OCI-LY3 (cell line): Measurements from ENCODE around the gene FUZ.

ENCODE experiments used
- H2AFZ ChIP-seq: fragments of 200-600, 300-600 bp; shearing (Covaris generic); 2 replicates; pipeline ENCODE4 v1.6.0; 2014; ENCODE audit warnings: antibody characterized with exemption, low read depth, low read length
- H3K27ac ChIP-seq: fragments of 200-600, 300-600 bp; sonication (generic); 2 replicates; pipeline ENCODE4 v1.5.1; 2014; ENCODE audit warnings: mild to moderate bottlenecking, low read length, moderate library complexity, mixed read lengths
- H3K27me3 ChIP-seq: fragments of 200-600, 300-600 bp; sonication (generic); 2 replicates; pipeline ENCODE4 v1.6.1; 2014; ENCODE audit warnings: low read depth, low read length, mixed read lengths
- H3K36me3 ChIP-seq: fragments of 200-600, 300-600 bp; sonication (generic); replicated peaks from 2 replicates; pipeline ENCODE3; 2014; ENCODE audit warnings: low read depth, low read length, mixed read lengths
- H3K4me1 ChIP-seq: fragments of 300-600, 200-600 bp; sonication (generic); 2 replicates; pipeline ENCODE4 v1.6.1; 2014; ENCODE audit warnings: low read length, mixed read lengths
- H3K4me2 ChIP-seq: fragments of 200-600, 300-600 bp; sonication (generic); 2 replicates; pipeline ENCODE4 v1.6.1; 2014; ENCODE audit warnings: low read length, mixed read lengths
- H3K4me3 ChIP-seq: fragments of 300-600, 200-600 bp; sonication (generic); 2 replicates; pipeline ENCODE4 v1.5.1; 2014; ENCODE audit warnings: antibody characterized with exemption, mild to moderate bottlenecking, low read length, moderate library complexity
- H3K79me2 ChIP-seq: fragments of 300-600, 200-600 bp; shearing (Covaris generic); 2 replicates; pipeline ENCODE4 v1.6.1; 2014; ENCODE audit warnings: mild to moderate bottlenecking, low read length, mixed read lengths
- H3K9ac ChIP-seq: fragments of 300-600, 200-600 bp; shearing (Covaris generic); 2 replicates; pipeline ENCODE4 v1.6.0; 2014; ENCODE audit warnings: mild to moderate bottlenecking, low read length, moderate library complexity
- H3K9me3 ChIP-seq: fragments of 200-600, 300-600 bp; shearing (Covaris generic); 2 replicates; pipeline ENCODE4 v1.6.1; 2014; ENCODE audit warnings: low read length, mixed read lengths; ENCODE audit not compliant: insufficient read depth
- H4K20me1 ChIP-seq: fragments of 200-600, 300-600 bp; sonication (generic); 2 replicates; pipeline ENCODE4 v1.6.1; 2016; ENCODE audit warnings: low read length, mixed read lengths; ENCODE audit not compliant: insufficient read depth
- CTCF ChIP-seq: fragments of 200-600, 300-600 bp; sonication (generic); IDR thresholded peaks from 2 replicates; pipeline ENCODE4 v1.5.1; 2014; ENCODE audit warnings: antibody characterized with exemption, low read length, low read depth
- EZH2phosphoT487 ChIP-seq: fragments of 200-600 bp; shearing (Covaris generic); IDR thresholded peaks from 2 replicates; pipeline ENCODE4 v1.6.1; 2018; ENCODE audit warnings: antibody characterized with exemption, mixed run types, low read depth

Gene FUZ

GRCh38 chr19:49853852-49854377 lies 40.8 kb upstream of the FUZ start:
- Histone ChIP-seq H3K4me3 (no peak overlapping the region), H3K79me2 (peaks cover 29% of the 10 kb centered on the region), H3K4me1 (peaks cover 31% of the 10 kb centered on the region), H3K9ac (no peak overlapping the region), H2AFZ (no peak overlapping the region), H4K20me1 (peaks cover 43% of the 10 kb centered on the region), H3K9me3 (peaks cover 1% of the 10 kb centered on the region; the same call in 1 of the 2 replicates), H3K27me3 (no peaks in the 10 kb centered on the region), H3K4me2 (no peak overlapping the region; the same call in 1 of the 2 replicates), H3K27ac (no peak overlapping the region), H3K36me3 (peaks cover 45% of the 10 kb centered on the region)
- TF ChIP-seq CTCF (no peak), EZH2phosphoT487 (no peak)

- peak overlapping the region; percentile 87 for H3K4me2 ChIP-seq
- H2AFZ ChIP-seq = no peak overlapping the region
- no peak overlapping the region for H3K9ac ChIP-seq
- no peak overlapping the region for H3K27ac ChIP-seq
- H3K4me3 ChIP-seq = peak overlapping the region; percentile 80; the same call in 1 of the 2 replicates
- H3K9me3 ChIP-seq = peaks cover 7% of the 10 kb centered on the region
- peaks cover 29% of the 10 kb centered on the region for H3K79me2 ChIP-seq
- TF ChIP-seq CTCF = no peak
- TF ChIP-seq EZH2phosphoT487 = no peak
- peaks cover 43% of the 10 kb centered on the region for H4K20me1 ChIP-seq
- no peaks in the 10 kb centered on the region for H3K27me3 ChIP-seq
- H3K4me1 ChIP-seq = peaks cover 41% of the 10 kb centered on the region
- peaks cover 36% of the 10 kb centered on the region for H3K36me3 ChIP-seq
Observed at GRCh38 chr19:49852631-49853126, 39.6 kb upstream of the FUZ start.

DNA sequence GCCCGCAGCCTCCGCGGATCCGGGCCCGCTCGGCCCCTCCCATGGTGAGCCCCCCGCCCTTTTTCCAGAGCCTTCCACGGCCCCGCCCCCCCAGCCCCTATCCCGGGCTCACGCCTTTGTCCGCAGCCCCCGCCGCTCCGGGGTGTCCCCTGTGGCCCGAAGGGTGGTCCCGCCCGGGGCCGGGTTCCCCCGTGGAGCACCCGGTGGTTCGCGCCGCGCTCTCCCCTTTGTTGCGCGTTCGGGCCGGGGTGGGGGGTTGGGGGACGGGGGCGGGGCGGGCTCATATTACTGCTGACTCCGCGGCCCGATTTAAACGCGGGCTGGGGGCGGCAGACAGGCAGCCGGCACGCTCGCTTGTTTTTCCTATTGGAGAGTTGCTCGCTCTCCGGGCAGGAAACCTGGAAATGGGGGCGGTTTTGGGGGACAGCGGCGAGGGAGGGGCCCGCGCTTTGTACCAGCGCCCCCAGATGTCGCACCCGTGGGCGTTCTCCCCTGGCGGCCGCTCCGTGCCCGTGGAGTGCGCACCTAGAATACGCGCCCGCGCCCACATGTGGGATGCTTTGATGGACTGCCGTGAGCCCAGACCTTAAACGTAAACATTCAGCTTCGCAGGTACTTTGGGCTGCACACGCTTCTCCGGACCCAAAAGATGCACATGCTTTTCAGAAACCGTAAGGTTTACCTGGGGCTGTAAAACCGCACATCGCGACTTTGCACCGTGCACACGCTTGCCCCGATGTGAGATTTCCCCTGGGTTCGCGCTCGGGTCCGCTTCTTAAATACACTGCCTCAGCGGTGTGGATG lies 38.6 kb upstream of the FUZ start:
- Histone ChIP-seq H3K36me3 (peaks cover 30% of the 10 kb centered on the region), H3K27me3 (no peaks in the 10 kb centered on the region), H3K4me3 (peak overlapping the region; percentile 80), H2AFZ (no peak overlapping the region), H3K4me2 (peak overlapping the region; percentile 87), H4K20me1 (peaks cover 43% of the 10 kb centered on the region), H3K79me2 (peaks cover 29% of the 10 kb centered on the region), H3K4me1 (peaks cover 41% of the 10 kb centered on the region), H3K9me3 (peaks cover 7% of the 10 kb centered on the region), H3K9ac (peak overlapping the region; percentile 80), H3K27ac (peak overlapping the region; percentile 83; the same call in 1 of the 2 replicates)
- TF ChIP-seq CTCF (no peak), EZH2phosphoT487 (no peak)
